Measurements from ENCODE around the gene ZNF385D.

Gene ZNF385D

DNA sequence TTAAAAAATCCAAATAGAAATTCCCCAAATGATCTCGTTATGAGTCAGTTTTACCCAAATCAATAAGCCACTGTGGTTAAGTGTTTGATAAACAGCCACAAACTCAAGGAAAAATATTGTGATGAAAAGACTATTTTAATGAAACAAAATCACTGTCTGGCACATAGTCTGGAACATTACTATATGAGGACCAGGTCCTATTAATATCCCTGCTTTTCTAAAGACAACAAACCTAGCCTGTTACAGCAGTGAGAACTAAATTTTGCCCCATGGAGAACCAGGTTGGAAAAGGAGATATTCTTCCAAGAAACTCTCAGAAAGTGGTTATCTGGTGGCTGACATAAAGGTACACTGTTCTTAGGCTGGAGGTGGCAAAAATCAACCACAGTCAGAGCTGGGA, 27.7 kb upstream of the ZNF385D start:
- H3K27ac ChIP-seq, result no peak overlapping the region
- TF ChIP-seq, protein P1, sequence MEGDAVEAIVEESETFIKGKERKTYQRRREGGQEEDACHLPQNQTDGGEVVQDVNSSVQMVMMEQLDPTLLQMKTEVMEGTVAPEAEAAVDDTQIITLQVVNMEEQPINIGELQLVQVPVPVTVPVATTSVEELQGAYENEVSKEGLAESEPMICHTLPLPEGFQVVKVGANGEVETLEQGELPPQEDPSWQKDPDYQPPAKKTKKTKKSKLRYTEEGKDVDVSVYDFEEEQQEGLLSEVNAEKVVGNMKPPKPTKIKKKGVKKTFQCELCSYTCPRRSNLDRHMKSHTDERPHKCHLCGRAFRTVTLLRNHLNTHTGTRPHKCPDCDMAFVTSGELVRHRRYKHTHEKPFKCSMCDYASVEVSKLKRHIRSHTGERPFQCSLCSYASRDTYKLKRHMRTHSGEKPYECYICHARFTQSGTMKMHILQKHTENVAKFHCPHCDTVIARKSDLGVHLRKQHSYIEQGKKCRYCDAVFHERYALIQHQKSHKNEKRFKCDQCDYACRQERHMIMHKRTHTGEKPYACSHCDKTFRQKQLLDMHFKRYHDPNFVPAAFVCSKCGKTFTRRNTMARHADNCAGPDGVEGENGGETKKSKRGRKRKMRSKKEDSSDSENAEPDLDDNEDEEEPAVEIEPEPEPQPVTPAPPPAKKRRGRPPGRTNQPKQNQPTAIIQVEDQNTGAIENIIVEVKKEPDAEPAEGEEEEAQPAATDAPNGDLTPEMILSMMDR (conservative IDR thresholded peaks at IDR 0.05), result no peak

DNA sequence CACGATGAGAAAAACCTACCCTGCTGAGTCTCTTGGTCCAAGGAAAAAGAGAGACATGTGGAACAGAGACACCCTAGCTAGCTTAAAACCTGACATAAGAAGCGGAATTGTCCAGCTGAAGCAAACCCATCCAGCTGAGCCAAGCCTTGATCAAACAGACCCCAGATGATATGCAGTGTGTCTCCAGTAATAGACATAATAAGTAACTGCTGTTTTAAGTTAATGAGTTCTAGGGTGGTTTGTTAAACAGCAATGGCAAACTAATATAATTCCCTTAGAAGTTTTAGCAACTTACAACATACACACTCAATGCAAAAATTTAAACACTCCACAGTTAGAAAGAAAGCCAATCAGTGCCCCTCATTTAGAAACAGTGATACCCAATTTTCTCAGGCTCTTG, 26.8 kb upstream of the ZNF385D start:
- TF ChIP-seq, protein P1 (conservative IDR thresholded peaks at IDR 0.05), result no peak
- H3K27ac ChIP-seq, result no peak overlapping the region

DNA sequence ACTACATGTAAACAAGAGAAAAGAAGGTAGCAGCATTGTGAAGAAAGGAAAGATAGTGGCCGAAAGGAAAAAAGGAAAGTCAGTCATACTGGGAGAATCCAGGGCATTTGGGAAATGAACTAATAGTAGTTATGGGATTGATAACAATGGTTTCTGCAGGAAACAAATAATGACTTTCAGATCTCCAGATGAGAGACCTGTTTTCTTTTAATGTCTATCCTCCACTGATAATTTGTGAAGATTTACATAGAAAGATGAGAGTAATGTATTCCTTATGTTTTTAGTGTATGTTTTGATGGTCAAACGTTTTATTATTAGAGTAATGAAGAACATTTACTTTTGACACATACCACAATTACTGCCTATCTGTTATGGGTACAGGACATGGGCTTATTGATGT, 15.0 kb upstream of the ZNF385D start:
- H3K27ac ChIP-seq, result no peak overlapping the region
- TF ChIP-seq, protein P1 (conservative IDR thresholded peaks at IDR 0.05), result no peak

DNA sequence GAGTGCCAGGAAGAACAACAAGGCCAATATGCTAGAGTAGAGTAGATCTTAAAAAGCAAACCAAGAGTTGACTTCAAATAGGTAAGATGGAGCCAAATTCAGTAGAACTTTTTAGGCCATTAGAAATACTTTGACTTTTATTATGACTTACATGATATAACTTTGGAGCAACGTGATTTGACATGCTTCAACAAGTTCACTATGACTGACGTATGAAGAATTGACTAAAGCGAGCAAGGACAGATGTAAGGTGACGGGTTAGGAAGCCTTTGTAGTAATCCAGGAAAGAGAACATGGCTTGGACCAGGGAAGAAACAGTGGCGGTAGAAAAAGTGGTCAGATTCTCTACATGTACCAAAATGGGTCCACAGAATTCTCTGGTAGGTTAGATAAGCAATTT, 4.9 kb upstream of the ZNF385D start:
- TF ChIP-seq, protein P1 (conservative IDR thresholded peaks at IDR 0.05), result no peak
- no peak overlapping the region for H3K27ac ChIP-seq

DNA sequence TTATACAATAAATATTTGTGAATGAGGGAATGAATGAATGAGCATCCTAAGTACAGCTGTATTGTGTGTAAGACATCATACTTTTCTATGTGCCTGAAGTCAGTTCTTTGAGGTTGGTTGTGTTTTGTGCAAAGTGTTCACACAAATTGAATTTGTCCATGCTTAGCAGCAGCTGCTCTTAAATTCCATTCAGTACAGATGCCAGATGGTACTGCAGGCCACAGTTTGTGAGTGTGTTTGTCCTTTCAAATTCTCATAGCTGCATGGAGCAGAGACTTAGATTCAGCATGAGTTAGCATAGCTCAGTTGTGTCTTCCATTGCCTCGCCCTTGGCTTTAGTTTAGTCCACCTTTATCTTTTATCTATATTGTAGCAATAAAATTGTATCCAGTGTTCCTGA, 3.8 kb upstream of the ZNF385D start:
- TF ChIP-seq, protein P1 (conservative IDR thresholded peaks at IDR 0.05), result no peak
- H3K27ac ChIP-seq, result no peak overlapping the region

DNA sequence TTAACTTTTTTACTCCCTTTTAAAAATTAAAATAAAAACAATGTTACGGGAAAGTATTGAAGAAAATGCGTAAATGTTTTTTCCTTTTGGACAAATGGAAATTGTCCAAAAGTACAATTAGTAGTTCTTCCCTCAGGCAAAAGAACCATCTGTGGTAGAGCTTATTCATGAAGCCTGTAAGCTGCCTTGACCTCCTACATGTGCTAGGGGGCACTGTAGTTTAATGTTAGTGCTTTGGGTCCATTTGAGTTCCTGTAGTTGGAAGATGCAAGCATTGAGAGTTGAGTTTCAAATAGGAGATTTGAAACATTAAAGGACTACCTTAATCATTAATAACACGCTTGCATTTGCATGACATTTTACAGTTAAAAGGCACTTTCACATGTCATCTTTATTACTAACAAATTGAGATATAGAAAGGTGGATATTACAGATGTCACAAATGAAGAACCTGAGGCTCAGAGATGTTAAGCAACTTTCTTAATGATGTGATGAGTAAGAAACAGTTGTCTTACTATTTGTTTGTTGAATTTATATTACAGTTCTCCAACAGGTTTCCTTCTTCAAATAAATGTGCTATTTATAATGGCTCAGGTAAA, 1.8 kb upstream of the ZNF385D start:
- TF ChIP-seq, protein P1 (conservative IDR thresholded peaks at IDR 0.05), result peak; percentile 74
- H3K27ac ChIP-seq, result no peak overlapping the region

DNA sequence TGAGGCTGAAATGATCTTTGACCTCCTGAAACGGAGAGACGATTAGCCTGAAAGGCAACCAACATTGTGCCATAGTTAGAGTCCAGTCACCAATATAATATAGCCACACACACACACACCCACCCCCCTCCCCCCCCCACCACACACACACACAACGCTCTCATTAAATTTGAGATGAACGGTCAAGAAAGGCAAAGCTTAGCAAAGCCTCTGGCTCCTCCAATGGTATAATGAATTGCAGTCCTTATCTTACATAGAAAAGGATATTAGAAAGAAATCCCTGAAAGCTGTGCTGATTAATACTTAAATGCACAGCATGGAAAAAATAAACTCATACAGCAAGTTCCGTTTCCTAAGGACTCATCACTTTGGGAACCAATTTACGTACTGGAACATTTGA, 876 bp upstream of the ZNF385D start:
- H3K27ac ChIP-seq, result no peak overlapping the region
- TF ChIP-seq, protein P1 (conservative IDR thresholded peaks at IDR 0.05), result no peak

Measured in VCaP (cell line).